Stomach (tissue), 9 donors: ENCODE data around the gene DOK6. TPM values are rescaled to one million over a fixed set of nuclear protein-coding genes. Genes with fewer than 3 reads are reported as not detected.

Experiments
- DNase-seq, 2 donors: peaks; one replicate each; pipeline versions ENCODE4 v3.0.0 to v3.0.0-alpha.2; 2013 to 2019
- H3K27ac ChIP-seq, 5 donors: fragments of 200-600 bp in 4 of 5; sonication (generic) in 4 of 5; one replicate each; pipeline ENCODE4 v1.5.1; 2013 to 2019; ENCODE audit warnings: mild to moderate bottlenecking in 1 of 5, moderate library complexity in 1 of 5
- H3K27me3 ChIP-seq, 3 donors: fragments of 200-600 bp; sonication (generic); one replicate each; pipeline ENCODE4 v1.5.1; 2017 to 2019; ENCODE audit warnings: mixed run types in 1 of 3
- H3K36me3 ChIP-seq, 4 donors: fragments of 200-600 bp; sonication (generic); 1 replicate in 3 of 4; 2 replicates in 1 of 4; pipeline ENCODE4 v1.5.1; 2016 to 2019
- H3K4me1 ChIP-seq, 4 donors: fragments of 200-600 bp; sonication (generic); one replicate each; pipeline ENCODE4 v1.5.1; 2016 to 2019
- H3K4me3 ChIP-seq, 4 donors: fragments of 200-600 bp; sonication (generic) in 3 of 4; one replicate each; pipeline ENCODE4 v1.5.1; 2016 to 2019; ENCODE audit warnings: mild to moderate bottlenecking in 1 of 4
- H3K9me3 ChIP-seq, 4 donors: fragments of 200-600 bp; sonication (generic); one replicate each; pipeline ENCODE4 v1.5.1; 2016 to 2019
- EP300 ChIP-seq: sonication (generic); formaldehyde crosslinking; IDR thresholded peaks from one replicate; pipeline ENCODE4 v1.6.1; 2017; ENCODE audit warnings: antibody characterized with exemption
- POLR2A ChIP-seq, 4 donors: fragments of 450-650 bp; IDR thresholded peaks; one replicate each; pipeline ENCODE4 v1.6.1; 2016; ENCODE audit warnings: antibody characterized with exemption in 4 of 4, control low read depth in 2 of 4, mild to moderate bottlenecking in 1 of 4, moderate library complexity in 1 of 4
- POLR2AphosphoS5 ChIP-seq, 3 donors: sonication (generic); formaldehyde crosslinking; IDR thresholded peaks; one replicate each; pipeline ENCODE4 v1.6.1; 2016; ENCODE audit warnings: antibody characterized with exemption in 3 of 3
- WGBS, 5 donors: extraction: QIAGEN DNeasy Blood & Tissue Kit in 3 of 5; methylation state at CpG; one replicate each; pipeline versions ENCODE4 v1.1.5 to v1.1.7; 2013 to 2018; 5-methylcytosine and 5-hydroxymethylcytosine counted together
- intact Hi-C: fragments of 100-400 bp; cut with DNase I; formaldehyde crosslinking; loops from one replicate; pipeline ENCODE4 v1.15.1; 2023; ENCODE audit warnings: low total_unique reads
- polyA plus RNA-seq, 3 donors: library from polyadenylated mRNA; stranded (reverse); fragments of 200-250 nt; gene quantifications; one replicate each; pipeline ENCODE4 v1.2.3, GENCODE V29; 2013
- total RNA-seq, 5 donors: library from RNA; depleted of rRNA; stranded (reverse); fragments of >200 nt; gene quantifications; one replicate each; pipeline versions ENCODE4 v1.1.0 to v1.2.3, GENCODE V29; 2014 to 2016
- TF ChIP-seq, protein P1 (sequence below), 7 experiments: fragments of 450-650 bp in 4 of 7; fragments of 200-600 bp in 3 of 7; sonication (generic) in 3 of 7; IDR thresholded peaks; one replicate each; pipeline ENCODE4 v1.5.1; 2016 to 2019; ENCODE audit warnings: antibody characterized with exemption in 7 of 7, control low read depth in 2 of 7, mild to moderate bottlenecking in 1 of 7
- donor health status: healthy with polysubstance abuse.
- donor health status: Bipolar disorder and iron deficiency.
- donor health status: healthy.

Gene DOK6
- total and polyA plus RNA-seq, 8 donors, result 0.18 to 10.1 (median 1.7) TPM; not detected in 1

DNA sequence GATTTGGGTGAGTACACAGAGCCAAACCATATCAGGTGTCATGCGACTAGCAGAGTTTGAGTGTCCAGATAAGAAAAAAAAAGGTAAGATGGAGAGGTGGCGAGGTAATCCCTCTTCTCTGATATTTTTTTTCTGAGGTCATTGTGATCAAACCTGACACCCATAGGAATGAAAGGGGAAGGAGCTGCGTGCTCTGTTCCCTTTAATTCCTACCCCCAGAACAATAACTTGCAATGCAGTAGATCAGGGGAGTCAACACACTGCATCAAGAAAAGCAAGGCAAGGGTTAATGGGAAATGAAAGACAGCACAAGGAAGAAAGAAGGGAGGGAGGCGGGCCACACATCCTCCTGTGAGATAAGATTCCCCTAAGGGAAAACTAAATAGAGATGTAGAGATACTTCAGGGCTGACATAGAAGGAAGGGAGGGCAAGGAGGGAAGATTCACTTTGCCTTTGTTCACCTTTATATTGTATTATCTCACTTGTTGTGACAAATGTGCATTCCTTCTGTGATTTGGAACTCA, 414.2 kb downstream of the DOK6 start:
- H3K9me3 ChIP-seq, result peaks cover 0 to under 1% (median 0%) of the 10 kb centered on the region in 4 donors
- 42 to 58% (median 55%) methylated on average over 4 of the region's 4 CpGs for WGBS, 5 donors
- intact Hi-C loops, result no loop called here
- DNase-seq, result no peak
- no peak overlapping the region for H3K27ac ChIP-seq
- no peaks in the 10 kb centered on the region for H3K4me1 ChIP-seq
- TF ChIP-seq, protein P1, sequence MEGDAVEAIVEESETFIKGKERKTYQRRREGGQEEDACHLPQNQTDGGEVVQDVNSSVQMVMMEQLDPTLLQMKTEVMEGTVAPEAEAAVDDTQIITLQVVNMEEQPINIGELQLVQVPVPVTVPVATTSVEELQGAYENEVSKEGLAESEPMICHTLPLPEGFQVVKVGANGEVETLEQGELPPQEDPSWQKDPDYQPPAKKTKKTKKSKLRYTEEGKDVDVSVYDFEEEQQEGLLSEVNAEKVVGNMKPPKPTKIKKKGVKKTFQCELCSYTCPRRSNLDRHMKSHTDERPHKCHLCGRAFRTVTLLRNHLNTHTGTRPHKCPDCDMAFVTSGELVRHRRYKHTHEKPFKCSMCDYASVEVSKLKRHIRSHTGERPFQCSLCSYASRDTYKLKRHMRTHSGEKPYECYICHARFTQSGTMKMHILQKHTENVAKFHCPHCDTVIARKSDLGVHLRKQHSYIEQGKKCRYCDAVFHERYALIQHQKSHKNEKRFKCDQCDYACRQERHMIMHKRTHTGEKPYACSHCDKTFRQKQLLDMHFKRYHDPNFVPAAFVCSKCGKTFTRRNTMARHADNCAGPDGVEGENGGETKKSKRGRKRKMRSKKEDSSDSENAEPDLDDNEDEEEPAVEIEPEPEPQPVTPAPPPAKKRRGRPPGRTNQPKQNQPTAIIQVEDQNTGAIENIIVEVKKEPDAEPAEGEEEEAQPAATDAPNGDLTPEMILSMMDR (IDR thresholded peaks at IDR 0.05), result no peak
- no peak for TF ChIP-seq POLR2AphosphoS5 (IDR thresholded peaks at IDR 0.05)
- TF ChIP-seq EP300, result no peak
- no peak for TF ChIP-seq POLR2A (IDR thresholded peaks at IDR 0.05)
- H3K4me3 ChIP-seq, result no peak overlapping the region
- H3K27me3 ChIP-seq, result no peaks in the 10 kb centered on the region
- no peaks in the 10 kb centered on the region for H3K36me3 ChIP-seq

DNA sequence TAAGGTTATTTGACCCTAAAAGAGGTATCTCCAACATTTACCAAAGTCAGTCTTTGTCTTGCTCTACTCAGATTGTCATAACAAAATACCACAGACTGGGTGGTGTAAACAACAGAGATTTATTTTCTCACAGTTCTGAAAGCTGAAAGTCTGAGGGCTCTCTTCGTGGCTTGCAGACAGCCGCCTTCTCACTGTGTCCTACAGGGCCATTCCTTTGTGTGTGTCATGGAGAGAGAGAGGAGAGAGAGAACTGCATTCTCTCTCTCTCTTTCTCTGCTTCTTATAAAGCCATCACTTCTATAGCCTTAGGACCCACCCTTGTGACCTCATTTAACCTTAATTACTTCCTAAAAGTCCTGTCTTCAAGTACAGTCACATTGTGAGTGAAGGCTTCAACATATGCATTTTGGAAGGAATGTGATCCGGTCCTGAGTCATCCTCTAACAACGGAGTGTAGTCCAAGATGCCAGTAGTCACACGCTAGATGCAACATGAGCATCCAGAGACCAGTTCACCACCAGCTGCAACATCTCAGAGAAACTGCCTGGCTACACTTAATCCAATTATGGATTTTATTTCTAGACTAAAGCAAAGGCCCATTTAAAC, 416.8 kb downstream of the DOK6 start:
- Histone ChIP-seq H3K4me3 (no peak overlapping the region), H3K9me3 (peaks cover 0 to 11% (median 4%) of the 10 kb centered on the region in 4 donors), H3K27me3 (no peaks in the 10 kb centered on the region), H3K36me3 (no peaks in the 10 kb centered on the region), H3K27ac (no peak overlapping the region), H3K4me1 (no peaks in the 10 kb centered on the region)
- intact Hi-C loops, result no loop called here
- DNase-seq, result peak in 1 of 2 donors; percentile 53
- TF ChIP-seq, protein P1 (IDR thresholded peaks at IDR 0.05), result no peak
- no peak for TF ChIP-seq POLR2AphosphoS5 (IDR thresholded peaks at IDR 0.05)
- TF ChIP-seq EP300, result no peak
- TF ChIP-seq POLR2A (IDR thresholded peaks at IDR 0.05), result no peak
- WGBS, 5 donors, result 61 to 81% (median 67%) methylated on average over 5 of the region's 5 CpGs

DNA sequence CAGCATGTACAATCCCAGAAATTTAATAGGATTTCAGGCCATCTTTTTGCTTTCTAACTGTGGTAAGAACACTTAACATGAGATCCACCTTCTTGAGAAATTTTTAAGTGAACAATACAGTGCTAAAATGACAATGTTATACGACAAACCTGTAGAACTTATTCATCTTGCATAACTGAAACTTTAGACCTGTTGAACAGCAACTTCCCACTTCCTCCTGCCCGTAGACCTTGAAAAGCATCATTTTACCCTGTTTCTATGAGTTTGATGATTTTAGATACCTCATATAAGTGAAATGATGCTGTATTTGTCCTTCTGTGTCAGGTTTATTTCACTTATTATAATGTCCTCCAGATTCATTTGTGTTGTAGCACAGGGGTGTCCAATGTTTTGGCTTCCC, 418.8 kb downstream of the DOK6 start:
- no peak for DNase-seq
- Histone ChIP-seq H3K4me3 (no peak overlapping the region), H3K9me3 (peaks cover 0 to 12% (median 4%) of the 10 kb centered on the region in 4 donors), H3K27ac (no peak overlapping the region), H3K27me3 (no peaks in the 10 kb centered on the region), H3K36me3 (no peaks in the 10 kb centered on the region), H3K4me1 (no peaks in the 10 kb centered on the region)
- TF ChIP-seq, protein P1 (IDR thresholded peaks at IDR 0.05), result no peak
- TF ChIP-seq POLR2AphosphoS5 (IDR thresholded peaks at IDR 0.05), result no peak
- no peak for TF ChIP-seq EP300
- no peak for TF ChIP-seq POLR2A (IDR thresholded peaks at IDR 0.05)
- 63 to 67% (median 65%) methylated on average over 2 of the region's 2 CpGs for WGBS, 5 donors
- intact Hi-C loops, result no loop called here

DNA sequence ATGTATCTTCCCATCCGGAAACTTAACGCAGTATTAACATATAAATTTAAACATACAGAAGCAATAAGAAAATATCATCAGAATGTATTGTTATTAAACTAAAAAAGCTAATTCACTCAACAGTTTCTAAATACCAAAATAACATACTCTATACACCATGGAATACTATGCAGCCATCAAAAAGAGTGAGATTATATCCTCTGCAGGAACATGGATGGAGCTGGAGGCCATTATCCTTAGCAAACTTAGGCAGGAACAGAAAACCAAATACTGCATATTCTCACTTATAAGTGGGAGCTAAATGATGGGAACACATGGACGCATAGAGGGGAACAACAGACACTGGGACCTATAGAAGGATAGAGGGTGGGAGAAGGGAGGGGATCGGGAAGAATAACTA, 419.9 kb downstream of the DOK6 start:
- TF ChIP-seq, protein P1 (IDR thresholded peaks at IDR 0.05), result no peak
- TF ChIP-seq POLR2AphosphoS5 (IDR thresholded peaks at IDR 0.05) (no peak), POLR2A (IDR thresholded peaks at IDR 0.05) (no peak), EP300 (no peak)
- Histone ChIP-seq H3K4me3 (no peak overlapping the region), H3K9me3 (peaks cover 0 to 12% (median 4%) of the 10 kb centered on the region in 4 donors), H3K27ac (no peak overlapping the region), H3K36me3 (no peaks in the 10 kb centered on the region), H3K4me1 (no peaks in the 10 kb centered on the region), H3K27me3 (no peaks in the 10 kb centered on the region)
- WGBS, 5 donors, result 92 to 98% (median 96%) methylated on average over 4 of the region's 4 CpGs
- DNase-seq, result no peak
- intact Hi-C loops, result no loop called here
